Upper lobe of left lung (tissue), 4 donors: ENCODE results near the gene FUT8.

Source experiments
- EP300 ChIP-seq, 4 donors: sonication (generic); formaldehyde crosslinking; IDR thresholded peaks; one replicate each; pipeline ENCODE4 v1.5.1; 2017; ENCODE audit warnings: antibody characterized with exemption in 4 of 4, control low read depth in 2 of 4
- POLR2A ChIP-seq, 4 donors: fragments of 450-650 bp; IDR thresholded peaks; one replicate each; pipeline ENCODE4 v1.5.1; 2016 to 2017; ENCODE audit warnings: antibody characterized with exemption in 4 of 4, mild to moderate bottlenecking in 2 of 4
- TF ChIP-seq, protein P1 (sequence below), 6 experiments: fragments of 450-650 bp in 4 of 6; fragments of 200-600 bp in 2 of 6; sonication (generic) in 2 of 6; IDR thresholded peaks; one replicate each; pipeline ENCODE4 v1.5.1; 2016 to 2019; ENCODE audit warnings: antibody characterized with exemption in 6 of 6

DNA sequence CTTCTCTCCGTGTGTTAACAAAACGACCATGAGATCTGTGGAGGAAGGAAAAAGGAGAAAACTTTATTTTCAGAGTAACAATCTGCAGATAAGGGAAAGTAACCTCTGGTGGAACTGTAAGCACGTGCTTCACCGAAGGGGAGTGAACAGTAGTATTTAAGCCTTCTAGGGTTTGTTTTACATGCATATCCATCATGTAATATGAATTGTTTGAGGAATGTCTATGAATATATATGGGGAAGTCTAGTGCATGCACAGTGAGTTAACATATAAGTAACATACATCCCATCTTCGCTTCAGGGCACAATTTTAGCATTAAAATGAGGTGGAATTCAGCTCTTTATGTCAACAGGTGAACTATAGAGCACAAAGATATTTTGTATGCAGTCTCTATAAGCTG, 101.1 kb downstream of the FUT8 start:
- TF ChIP-seq, protein P1, sequence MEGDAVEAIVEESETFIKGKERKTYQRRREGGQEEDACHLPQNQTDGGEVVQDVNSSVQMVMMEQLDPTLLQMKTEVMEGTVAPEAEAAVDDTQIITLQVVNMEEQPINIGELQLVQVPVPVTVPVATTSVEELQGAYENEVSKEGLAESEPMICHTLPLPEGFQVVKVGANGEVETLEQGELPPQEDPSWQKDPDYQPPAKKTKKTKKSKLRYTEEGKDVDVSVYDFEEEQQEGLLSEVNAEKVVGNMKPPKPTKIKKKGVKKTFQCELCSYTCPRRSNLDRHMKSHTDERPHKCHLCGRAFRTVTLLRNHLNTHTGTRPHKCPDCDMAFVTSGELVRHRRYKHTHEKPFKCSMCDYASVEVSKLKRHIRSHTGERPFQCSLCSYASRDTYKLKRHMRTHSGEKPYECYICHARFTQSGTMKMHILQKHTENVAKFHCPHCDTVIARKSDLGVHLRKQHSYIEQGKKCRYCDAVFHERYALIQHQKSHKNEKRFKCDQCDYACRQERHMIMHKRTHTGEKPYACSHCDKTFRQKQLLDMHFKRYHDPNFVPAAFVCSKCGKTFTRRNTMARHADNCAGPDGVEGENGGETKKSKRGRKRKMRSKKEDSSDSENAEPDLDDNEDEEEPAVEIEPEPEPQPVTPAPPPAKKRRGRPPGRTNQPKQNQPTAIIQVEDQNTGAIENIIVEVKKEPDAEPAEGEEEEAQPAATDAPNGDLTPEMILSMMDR (IDR thresholded peaks at IDR 0.05): no peak
- no peak for TF ChIP-seq EP300 (IDR thresholded peaks at IDR 0.05)
- TF ChIP-seq POLR2A (IDR thresholded peaks at IDR 0.05): no peak
